Testis (tissue), 2 donors: ENCODE data around the gene SMURF1.

Experiments
- CTCF ChIP-seq, 3 experiments: fragments of 450-650 bp in 2 of 3; fragments of 200-600 bp in 1 of 3; sonication (generic) in 1 of 3; IDR thresholded peaks; one replicate each; pipeline ENCODE4 v1.5.1; 2016 to 2019; ENCODE audit warnings: antibody characterized with exemption in 3 of 3, mild to moderate bottlenecking in 2 of 3, moderate library complexity in 1 of 3
- POLR2A ChIP-seq: fragments of 450-650 bp; IDR thresholded peaks from one replicate; pipeline ENCODE4 v1.6.1; 2017; ENCODE audit warnings: antibody characterized with exemption, mild to moderate bottlenecking, moderate library complexity

GRCh38 chr7:99031496-99031895, 112.4 kb downstream of the SMURF1 start:
- TF ChIP-seq POLR2A (no peak), CTCF (IDR thresholded peaks at IDR 0.05) (no peak)
